IMR-90 (cell line): Measurements from ENCODE around the gene PMF1. TPM values are rescaled to one million over a fixed set of nuclear protein-coding genes. Genes with fewer than 3 reads are reported as not detected.
A peak's percentile ranks its signal among the peaks of the same experiment; 100 is the strongest.
"Not testable (repeated sequence)": the region's sequence is repeated elsewhere in the genome, so short reads cannot be mapped to it uniquely, and the experiment has no call there.

ENCODE experiments used
- ATAC-seq: fragments of 200-7000 bp; cut with Tn5 transposase; 2 replicates; pipeline ENCODE4 v1.9.1; 2020; ENCODE audit warnings: low read depth, mild to moderate bottlenecking, moderate library complexity
- BruUV-seq: library from RNA; stranded (reverse); fragments of 400-500 nt; replicated peaks from 2 replicates; lab custom pipeline; 2021; lab: Mats Ljungman, UMichigan
- CTCF ChIA-PET: fragments of 300-600 bp; formaldehyde crosslinking; extraction: SDS; loops from one replicate; lab custom pipeline; 2021; ENCODE audit warnings: antibody characterized with exemption; lab: Yijun Ruan, JAX
- POLR2A ChIA-PET: fragments of 300-600 bp; sonication (Branson Sonifier 250); formaldehyde crosslinking; loops from one replicate; lab custom pipeline; 2022; ENCODE audit warnings: antibody characterized with exemption; ENCODE audit not compliant: unreplicated experiment; lab: Charles Lee
- DNase-seq: peaks from one replicate; pipeline ENCODE4 v3.0.0; 2013
- H2AFZ ChIP-seq: replicated peaks from 2 replicates; pipeline ENCODE3; 2013; ENCODE audit warnings: low read length, mild to moderate bottlenecking; ENCODE audit not compliant: poor library complexity
- H2AK5ac ChIP-seq: 2 replicates; pipeline ENCODE4 v1.6.1; 2013; ENCODE audit warnings: low read depth, low read length, inconsistent platforms
- H2AK9ac ChIP-seq: replicated peaks from 2 replicates; pipeline ENCODE3; 2013; ENCODE audit warnings: mild to moderate bottlenecking, low read depth, low read length, moderate library complexity; ENCODE audit not compliant: poor library complexity
- H2BK120ac ChIP-seq: 2 replicates; pipeline ENCODE4 v1.6.1; 2013; ENCODE audit warnings: low read depth, low read length, inconsistent platforms
- H2BK15ac ChIP-seq: 3 replicates; pipeline ENCODE4 v1.6.1; 2013; ENCODE audit warnings: low read depth, low read length, inconsistent platforms
- H2BK20ac ChIP-seq: 2 replicates; pipeline ENCODE4 v1.6.1; 2013; ENCODE audit warnings: low read depth, mild to moderate bottlenecking, inconsistent platforms, low read length, moderate library complexity
- H2BK5ac ChIP-seq: 2 replicates; pipeline ENCODE4 v1.6.1; 2013; ENCODE audit warnings: mild to moderate bottlenecking, low read depth, low read length, inconsistent platforms; ENCODE audit not compliant: poor library complexity, severe bottlenecking
- H3K14ac ChIP-seq: replicated peaks from 2 replicates; pipeline ENCODE4 v1.6.1; 2013; ENCODE audit warnings: low read depth, low read length, inconsistent platforms
- H3K18ac ChIP-seq: 2 replicates; pipeline ENCODE4 v1.6.1; 2013; ENCODE audit warnings: low read depth, low read length, control low read depth
- H3K23ac ChIP-seq: 2 replicates; pipeline ENCODE4 v1.6.1; 2013; ENCODE audit warnings: low read depth, low read length, inconsistent platforms
- H3K27ac ChIP-seq: 2 replicates; pipeline ENCODE4 v1.5.1; 2013; ENCODE audit warnings: mild to moderate bottlenecking, control low read depth, low read length; ENCODE audit not compliant: insufficient read depth
- H3K27me3 ChIP-seq: 2 replicates; pipeline ENCODE4 v1.6.1; 2013; ENCODE audit warnings: low read length; ENCODE audit not compliant: control insufficient read depth, insufficient read depth
- H3K36me3 ChIP-seq: 2 replicates; pipeline ENCODE4 v1.6.1; 2013; ENCODE audit warnings: low read length, mixed read lengths; ENCODE audit not compliant: control insufficient read depth, insufficient read depth
- H3K4ac ChIP-seq: 2 replicates; pipeline ENCODE4 v1.6.1; 2013; ENCODE audit warnings: low read depth, low read length, inconsistent platforms
- H3K4me1 ChIP-seq: 2 replicates; pipeline ENCODE4 v1.6.1; 2013; ENCODE audit warnings: low read length, mixed read lengths; ENCODE audit not compliant: control insufficient read depth, insufficient read depth
- H3K4me2 ChIP-seq: 2 replicates; pipeline ENCODE4 v1.6.1; 2013; ENCODE audit warnings: low read depth, mild to moderate bottlenecking, control low read depth, low read length, moderate library complexity
- H3K4me3 ChIP-seq: 2 replicates; pipeline ENCODE4 v1.5.1; 2013; ENCODE audit warnings: low read depth, mild to moderate bottlenecking, control low read depth, low read length, moderate library complexity; ENCODE audit not compliant: insufficient read depth
- H3K56ac ChIP-seq: 2 replicates; pipeline ENCODE4 v1.6.1; 2013; ENCODE audit warnings: low read length, inconsistent platforms; ENCODE audit not compliant: insufficient read depth; ENCODE audit errors: extremely low read depth
- H3K79me1 ChIP-seq, 2 experiments: 2 replicates each; pipeline ENCODE4 v1.6.1; 2013; ENCODE audit warnings: low read length in 2 of 2, inconsistent platforms in 1 of 2, low read depth in 1 of 2
- H3K9ac ChIP-seq: 2 replicates; pipeline ENCODE4 v1.6.1; 2013; ENCODE audit warnings: low read depth, low read length, control low read depth
- H3K9me1 ChIP-seq: 2 replicates; pipeline ENCODE4 v1.6.1; 2013; ENCODE audit warnings: low read length, inconsistent platforms; ENCODE audit not compliant: insufficient read depth
- H3K9me3 ChIP-seq: 2 replicates; pipeline ENCODE4 v1.6.1; 2013; ENCODE audit warnings: low read length; ENCODE audit not compliant: control insufficient read depth, insufficient read depth
- H4K20me1 ChIP-seq: 2 replicates; pipeline ENCODE4 v1.6.1; 2013; ENCODE audit warnings: low read length, inconsistent platforms; ENCODE audit not compliant: insufficient read depth
- H4K5ac ChIP-seq: 2 replicates; pipeline ENCODE4 v1.6.1; 2013; ENCODE audit warnings: mild to moderate bottlenecking, low read depth, low read length, control low read depth
- H4K8ac ChIP-seq, 2 experiments: 2 replicates each; pipeline ENCODE4 v1.6.1; 2013; ENCODE audit warnings: low read depth in 2 of 2, low read length in 2 of 2, control low read depth in 1 of 2, inconsistent platforms in 1 of 2
- H4K91ac ChIP-seq: 2 replicates; pipeline ENCODE4 v1.6.1; 2013; ENCODE audit warnings: low read depth, low read length, inconsistent platforms; ENCODE audit not compliant: insufficient read depth
- CEBPB ChIP-seq: IDR thresholded peaks from 2 replicates; pipeline ENCODE4 v1.6.1; 2012; ENCODE audit warnings: low read depth, low read length, improper control_type of control experiment
- WGBS, 2 experiments: methylation state at CpG; one replicate each; pipeline versions ENCODE4 v1.1.5 to v1.1.7; 2013; ENCODE audit warnings: missing lambda C conversion rate in 2 of 2; ENCODE audit not compliant: insufficient read length in 1 of 2; ENCODE audit errors: extremely low coverage in 2 of 2; 5-methylcytosine and 5-hydroxymethylcytosine counted together
- dilution Hi-C: fragments of 300-500 bp; cut with HindIII; formaldehyde crosslinking; loops from one replicate; pipeline ENCODE4 v1.14.3; 2018; ENCODE audit warnings: low sequenced_read_pairs; ENCODE audit not compliant: unreplicated experiment
- in situ Hi-C: fragments of 300-500 bp; cut with MboI; formaldehyde crosslinking; loops from 3 replicates; pipeline ENCODE4 v1.14.3; 2019; ENCODE audit warnings: low sequenced_read_pairs, inconsistent platforms, mixed read lengths
- intact Hi-C: fragments of 100-400 bp; cut with micrococcal nuclease; formaldehyde crosslinking; loops from 2 replicates; pipeline ENCODE4 v1.10.0; 2022
- polyA plus RNA-seq, 3 experiments: library from polyadenylated mRNA; depleted of rRNA; stranded (reverse); fragments of >200 nt; gene quantifications; 2 replicates each; pipeline ENCODE4 v1.2.3, GENCODE V29; 2012; ENCODE audit warnings: low replicate concordance in 1 of 3
- total RNA-seq: library from RNA; depleted of rRNA; stranded (reverse); fragments of >200 nt; gene quantifications from 2 replicates; pipeline ENCODE4 v1.2.3, GENCODE V29; 2012

Gene PMF1
- total and polyA plus RNA-seq, 2 of the 4 experiments (the other 2 are of a cell fraction), result 54.8 to 73.4 TPM

DNA sequence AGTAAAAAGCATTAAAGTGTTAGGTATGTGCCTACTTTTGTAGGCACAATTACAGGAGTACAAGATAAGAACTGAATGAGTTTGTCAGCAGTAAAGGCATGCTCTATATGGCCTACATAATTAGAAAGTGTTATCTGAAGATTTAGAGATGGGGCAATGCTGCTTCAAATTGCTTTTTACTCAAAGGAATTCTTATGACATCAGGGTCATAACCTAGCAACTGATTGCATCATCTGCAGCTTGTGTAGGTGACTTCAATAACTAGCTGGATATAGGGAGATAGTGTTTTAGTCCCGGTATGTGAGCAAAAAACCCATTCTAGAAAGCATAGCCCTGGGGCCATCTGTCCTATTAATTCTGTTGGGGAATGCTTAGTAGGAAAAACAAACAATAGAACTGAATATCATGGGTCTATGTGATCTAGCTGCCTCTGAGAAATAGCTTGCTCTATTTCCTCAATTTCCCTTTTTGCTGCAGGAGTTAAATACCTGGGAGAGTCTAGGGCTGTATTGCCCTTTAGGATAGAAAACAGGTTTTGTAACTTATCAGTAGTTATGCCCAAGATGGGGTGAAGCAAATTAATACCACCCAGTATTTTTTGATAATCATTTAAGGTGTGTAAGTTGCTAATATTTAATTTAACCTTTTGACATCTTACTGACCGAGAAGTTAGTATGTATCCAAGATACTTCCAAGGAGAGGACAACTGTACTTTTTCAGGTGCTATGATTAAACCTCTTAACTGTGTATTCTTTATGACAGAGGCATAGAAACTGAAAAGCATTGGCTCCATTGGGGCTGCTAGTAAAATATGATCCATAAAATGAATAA lies 26.2 kb upstream of the PMF1 start:
- WGBS, 2 experiments, result no CpG with 5 or more reads among the region's 2 CpGs
- H3K27ac ChIP-seq, intact Hi-C loops, H2BK15ac ChIP-seq, H3K4me1 ChIP-seq, H4K91ac ChIP-seq, BruUV-seq, H3K36me3 ChIP-seq, H2AFZ ChIP-seq, POLR2A ChIA-PET, H4K20me1 ChIP-seq, H2AK5ac ChIP-seq, H3K4ac ChIP-seq, H2AK9ac ChIP-seq, H3K9ac ChIP-seq, H3K9me1 ChIP-seq, H3K14ac ChIP-seq, H2BK20ac ChIP-seq, H2BK120ac ChIP-seq, H3K18ac ChIP-seq, H4K5ac ChIP-seq, H3K79me1 ChIP-seq, dilution Hi-C loops, H3K23ac ChIP-seq, in situ Hi-C loops, H2BK5ac ChIP-seq, H3K56ac ChIP-seq, H3K9me3 ChIP-seq, H3K4me2 ChIP-seq, H4K8ac ChIP-seq, DNase-seq, H3K4me3 ChIP-seq, ATAC-seq, H3K27me3 ChIP-seq: not testable (repeated sequence)
- peak; percentile 44; the same call in 1 of the 2 replicates for TF ChIP-seq CEBPB
- CTCF ChIA-PET, result interaction anchor here (0.6 kb wide), 1 partner anchor 456 kb away, joined by 5 read pairs; no protein-coding TSS in a partner anchor

DNA sequence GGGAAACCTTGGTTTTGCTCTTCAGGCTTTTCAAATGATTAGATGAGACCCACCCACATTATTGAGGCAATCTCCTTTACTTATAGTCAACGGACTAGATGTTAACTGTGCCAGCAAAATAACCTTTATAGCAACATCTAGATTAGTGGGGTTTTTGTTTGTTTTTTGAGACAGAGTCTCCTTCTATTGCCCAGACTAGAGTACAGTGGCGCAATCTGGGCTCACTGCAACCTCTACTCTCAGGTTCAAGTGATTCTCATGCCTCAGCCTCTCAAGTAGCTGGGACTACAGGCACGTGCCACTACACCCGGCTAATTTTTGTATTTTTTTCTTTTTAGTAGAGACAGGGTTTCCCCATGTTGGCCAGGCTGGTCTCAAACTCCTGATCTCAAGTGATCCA lies 22.5 kb upstream of the PMF1 start:
- H2BK120ac ChIP-seq, H3K9me3 ChIP-seq, H2AFZ ChIP-seq, H3K36me3 ChIP-seq, intact Hi-C loops, CTCF ChIA-PET, H3K14ac ChIP-seq, H2BK5ac ChIP-seq, H3K27ac ChIP-seq, H3K4ac ChIP-seq, H3K18ac ChIP-seq, H4K8ac ChIP-seq, DNase-seq, dilution Hi-C loops, ATAC-seq, H3K4me2 ChIP-seq, H2BK15ac ChIP-seq, H3K23ac ChIP-seq, H2BK20ac ChIP-seq, H3K4me1 ChIP-seq, H4K91ac ChIP-seq, H2AK5ac ChIP-seq, H3K4me3 ChIP-seq, in situ Hi-C loops, H2AK9ac ChIP-seq, H3K9ac ChIP-seq, H4K20me1 ChIP-seq, H3K27me3 ChIP-seq, H4K5ac ChIP-seq, H3K9me1 ChIP-seq, H3K56ac ChIP-seq, BruUV-seq: not testable (repeated sequence)
- WGBS, 2 experiments, result no CpG with 5 or more reads among the region's 4 CpGs
- POLR2A ChIA-PET, result interaction anchor here (0.6 kb wide), 1 partner anchor 69 kb away, joined by 18 read pairs; no protein-coding TSS in a partner anchor
- peaks cover 11 to 16% of the 10 kb centered on the region in 2 experiments for H3K79me1 ChIP-seq
